Embryonic facial prominence (tissue), 1 donor: ENCODE data around the gene SNAP23.

Experiments
- DNase-seq: peaks from one replicate; pipeline ENCODE4 v3.0.0-alpha.2; 2016; ENCODE audit errors: extremely low spot score

SNAP23 gene

DNA sequence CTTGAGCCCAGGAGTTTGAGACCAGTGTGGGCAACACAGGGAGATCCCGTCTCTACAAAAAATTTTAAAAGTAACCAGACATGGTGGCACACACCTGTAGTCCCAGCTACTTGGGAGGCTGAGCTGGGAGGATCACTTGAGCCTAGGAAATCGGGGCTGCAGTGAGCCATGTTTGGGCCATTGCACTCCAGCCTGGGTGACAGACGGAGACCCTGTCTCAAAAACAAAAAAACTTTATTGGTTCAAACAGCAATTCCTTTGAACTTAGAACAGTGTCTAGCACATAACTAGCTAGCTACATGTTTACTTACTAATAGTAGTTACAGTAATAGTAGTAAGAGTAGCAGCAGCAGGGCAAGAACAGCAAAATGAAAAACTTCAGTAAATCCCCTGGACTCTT is 63.3 kb downstream of the SNAP23 start:
- no peak for DNase-seq

DNA sequence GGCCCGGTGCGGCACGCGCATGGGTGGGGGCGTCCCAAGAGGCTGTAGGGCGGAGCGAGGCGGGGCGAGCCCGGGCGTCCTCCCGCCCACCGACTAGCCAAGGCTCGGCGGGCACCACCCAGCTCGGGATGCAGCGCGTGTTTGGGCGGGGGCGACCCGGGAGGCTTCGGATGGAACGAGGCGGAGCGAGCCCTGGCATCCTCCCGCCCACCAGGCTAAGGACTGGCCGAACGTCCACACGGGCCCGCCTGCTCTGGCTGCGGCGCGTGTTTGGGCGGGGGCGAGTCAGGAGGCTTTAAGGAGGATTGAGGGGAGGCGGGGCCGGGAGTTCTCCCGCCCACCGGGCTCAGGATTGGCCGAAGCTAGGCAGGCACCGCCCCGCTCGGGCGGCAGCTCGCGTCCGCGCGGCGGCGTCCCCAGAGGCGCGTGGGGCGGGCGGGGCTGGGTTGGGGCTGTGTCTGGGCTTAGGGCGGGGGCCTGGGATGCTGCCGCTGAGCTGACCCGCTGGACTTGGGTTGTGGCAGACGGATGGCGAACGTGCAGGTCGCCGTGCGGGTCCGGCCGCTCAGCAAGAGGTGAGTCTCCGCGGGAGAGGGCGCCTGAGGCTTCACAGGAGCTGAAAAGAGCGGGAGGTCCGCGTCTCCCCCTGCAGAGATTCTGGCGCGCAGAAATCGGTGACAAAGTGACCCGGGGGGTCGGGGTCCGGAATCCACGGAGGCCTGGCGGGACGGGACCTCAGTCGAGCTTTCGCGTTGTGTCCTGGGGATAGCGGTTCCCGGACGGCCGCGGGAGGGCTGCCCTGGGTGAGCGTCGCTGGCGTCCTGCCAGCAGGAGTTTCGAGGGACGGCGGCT is 80.0 kb downstream of the SNAP23 start, which contains the start of gene STARD9:
Gene STARD9 (plus strand): TSS at position 419 of the 852 bp plus-strand sequence. CDS start 110 bp downstream, at position 529.
- peak; percentile 90 for DNase-seq

- no peak for DNase-seq
These were observed 80.7 kb downstream of the SNAP23 start for GRCh38 chr15:42576040-42576594.

GRCh38 chr15:42576776-42577175 is 81.3 kb downstream of the SNAP23 start:
- no peak for DNase-seq

DNA sequence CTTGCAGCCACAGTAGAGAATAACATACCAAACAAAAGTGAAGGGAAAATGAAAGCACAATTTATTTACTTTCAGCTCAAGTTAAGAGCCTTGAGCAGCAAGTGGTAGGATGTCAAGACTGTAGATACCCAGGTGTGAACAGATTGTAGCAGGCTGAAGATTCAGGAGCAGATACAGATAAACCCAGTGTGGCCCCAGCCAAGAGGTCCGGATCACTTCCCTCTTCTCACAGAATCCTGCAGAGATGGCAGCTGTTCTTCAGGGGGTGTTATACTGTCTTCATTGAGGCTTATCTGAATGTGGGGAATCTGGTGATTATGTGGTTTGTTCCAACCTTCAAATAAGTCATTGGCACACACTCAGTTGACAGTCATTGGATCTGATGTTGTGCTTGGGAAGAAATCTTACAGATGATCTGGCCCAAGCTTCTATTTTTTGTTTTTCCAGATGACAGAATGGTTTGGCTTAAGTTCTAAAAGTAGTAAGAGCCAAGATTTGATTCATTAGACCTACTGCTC is 82.1 kb downstream of the SNAP23 start:
- DNase-seq: no peak

DNA sequence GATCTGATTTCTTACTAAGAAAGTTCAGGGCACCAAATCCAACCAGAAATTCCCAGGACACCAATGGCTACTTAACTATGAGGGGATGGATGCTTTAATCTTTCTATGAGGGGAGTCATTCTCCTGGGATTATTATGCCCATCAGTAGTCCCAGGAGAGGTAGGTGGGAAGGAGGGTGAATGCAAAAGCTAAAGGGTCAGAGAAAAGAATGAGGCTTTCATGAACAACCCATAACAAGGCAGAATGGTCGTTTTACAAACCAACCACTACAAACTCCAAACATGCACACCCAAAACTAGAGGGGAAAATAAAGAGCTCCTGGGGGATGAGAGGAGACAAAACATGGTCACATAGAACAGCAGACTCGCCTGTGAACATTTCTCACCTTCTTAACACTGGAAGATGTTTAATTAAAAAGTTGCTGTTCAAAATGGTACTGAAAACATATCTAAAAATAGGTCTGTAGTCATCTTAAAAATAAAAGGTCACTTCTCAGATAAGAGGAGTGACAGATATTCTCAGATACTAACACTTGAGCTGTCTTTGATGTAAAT is 83.6 kb downstream of the SNAP23 start:
- DNase-seq: no peak

DNA sequence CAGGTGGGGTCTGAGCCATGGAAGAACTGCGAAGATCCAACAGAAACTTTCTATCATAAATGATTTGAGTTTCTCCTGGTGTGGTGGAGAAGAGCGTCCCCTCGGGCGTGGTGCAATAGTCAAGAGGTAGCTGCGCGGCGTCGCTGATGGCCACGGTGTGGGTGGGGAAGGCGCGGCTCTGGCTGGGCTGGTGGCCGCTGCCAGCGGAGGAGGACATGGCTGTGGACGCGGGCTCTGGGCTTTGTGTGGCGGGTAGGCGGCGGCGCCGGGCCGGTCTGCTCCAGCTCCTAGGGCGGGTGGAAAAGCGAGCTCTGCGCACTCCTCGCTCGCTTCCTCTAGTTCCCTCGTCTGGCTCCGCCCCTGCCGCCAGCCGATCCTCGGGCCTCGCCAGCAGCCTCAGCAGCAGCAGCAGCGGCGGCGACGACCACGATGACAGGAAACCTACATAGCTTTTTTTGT is 85.9 kb downstream of the SNAP23 start:
- peak; percentile 64 for DNase-seq
